Cardiac fibroblast (primary cell): ENCODE data around the gene NFE2L2.
A peak's percentile ranks its signal among the peaks of the same experiment; 100 is the strongest.
"Not testable (repeated sequence)": the region's sequence is repeated elsewhere in the genome, so short reads cannot be mapped to it uniquely, and the experiment has no call there.

ENCODE experiments used
- DNase-seq, 2 donors: peaks; one replicate each; pipeline versions ENCODE4 v3.0.0 to v3.0.0-alpha.2; 2010; ENCODE audit warnings: low read depth in 2 of 2
- H3K4me3 ChIP-seq, 2 donors: replicated peaks in 1 of 2; 1 replicate in 1 of 2; 2 replicates in 1 of 2; pipeline ENCODE4 v1.5.1; 2011; ENCODE audit warnings: low read depth in 2 of 2, low read length in 2 of 2, mild to moderate bottlenecking in 2 of 2, moderate library complexity in 1 of 2
- CTCF ChIP-seq: IDR thresholded peaks from one replicate; pipeline ENCODE4 v1.5.1; 2011; ENCODE audit warnings: low read depth, mild to moderate bottlenecking, low read length, inconsistent platforms

NFE2L2 gene

GRCh38 chr2:177264693-177265587 is at the start of gene NFE2L2:
NFE2L2 (minus strand) TSS chr2:177264727; CDS start chr2:177264576, 151 bp downstream.
- DNase-seq, result peak; percentile 89 to 98
- peak within 1 kb of the TSS; percentile 75 to 81 for H3K4me3 ChIP-seq
- peak; percentile 15 for TF ChIP-seq CTCF

DNA sequence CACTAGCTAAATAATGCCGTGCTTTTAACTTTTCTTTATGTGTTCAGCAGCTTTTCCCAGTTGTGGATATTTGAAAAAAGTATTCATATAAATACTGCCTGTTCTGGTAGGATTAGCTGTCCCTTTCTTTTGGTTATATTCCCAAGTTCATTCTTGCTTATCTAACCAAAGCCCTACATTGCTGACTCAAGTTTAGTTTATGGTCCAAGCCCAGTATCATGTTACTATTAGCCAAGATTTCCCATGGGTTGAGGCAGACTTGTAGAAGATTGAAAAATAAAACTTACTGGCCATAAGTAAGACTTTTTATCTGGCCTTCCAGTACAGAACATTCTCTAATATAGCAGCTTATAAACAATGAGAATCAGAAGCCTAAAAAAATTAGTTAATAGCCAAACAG is 49.7 kb upstream of the NFE2L2 start:
- H3K4me3 ChIP-seq, result no peak overlapping the region
- DNase-seq, result peak; percentile 73 to 90
- no peak for TF ChIP-seq CTCF

- no peak for DNase-seq
- H3K4me3 ChIP-seq, result no peak overlapping the region
- TF ChIP-seq CTCF, result no peak
Observed at GRCh38 chr2:177313162-177313781, 48.7 kb upstream of the NFE2L2 start.

DNA sequence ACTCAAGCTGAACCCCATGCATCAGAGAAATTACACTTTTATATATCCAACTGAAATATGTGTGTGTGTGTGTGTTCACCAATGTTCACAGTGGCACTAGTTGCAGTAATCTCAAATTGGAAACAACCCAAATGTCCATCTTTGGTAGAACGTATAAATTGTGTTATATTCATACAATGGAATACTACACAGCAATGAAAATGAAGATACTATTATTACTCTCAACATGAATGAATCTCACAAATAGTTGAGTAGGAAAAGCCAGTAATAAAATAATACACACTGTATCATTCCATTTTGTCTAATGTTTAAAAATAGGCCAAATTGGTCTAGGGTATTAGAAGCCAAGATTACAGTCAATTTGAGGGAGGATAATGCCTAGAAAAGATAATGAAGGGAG is 48.0 kb upstream of the NFE2L2 start:
- no peak for TF ChIP-seq CTCF
- no peak overlapping the region for H3K4me3 ChIP-seq
- DNase-seq, result no peak

GRCh38 chr2:177309672-177310309 is 45.3 kb upstream of the NFE2L2 start:
- not testable (repeated sequence) for DNase-seq, H3K4me3 ChIP-seq

DNA sequence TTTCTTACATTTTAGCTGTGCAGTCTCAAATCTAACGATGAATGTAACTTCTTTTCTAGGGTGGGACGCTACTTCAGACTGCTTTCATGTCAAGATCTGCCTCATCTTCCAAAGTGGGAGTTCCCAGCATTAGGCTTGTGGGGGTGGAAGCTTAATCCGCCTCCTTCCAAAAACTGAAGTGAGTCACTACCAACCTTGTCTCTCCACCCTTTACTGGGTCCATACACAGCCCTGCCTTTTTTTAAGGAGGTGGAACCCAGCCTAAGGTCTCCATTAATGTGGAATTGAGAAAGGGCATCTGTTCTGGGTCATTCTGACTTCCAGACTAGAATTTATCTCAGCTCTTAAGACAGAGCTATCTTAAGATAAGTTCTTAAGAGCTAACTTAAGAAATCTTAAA is 42.0 kb upstream of the NFE2L2 start:
- no peak for TF ChIP-seq CTCF
- DNase-seq, result peak in 1 of 2 donors; percentile 46
- H3K4me3 ChIP-seq, result no peak overlapping the region

GRCh38 chr2:177303939-177304338 is 39.4 kb upstream of the NFE2L2 start:
- TF ChIP-seq CTCF, result no peak
- DNase-seq, result no peak
- no peak overlapping the region for H3K4me3 ChIP-seq
